Activated B cell treated with CpG ODN at 0.5 μM for 24 hours (primary cell): ENCODE measurements around the gene HDAC10. TPM values are rescaled to one million over a fixed set of nuclear protein-coding genes. Genes with fewer than 3 reads are reported as not detected.

Experiments
- ATAC-seq: fragments of 200-7000 bp; cut with Tn5 transposase; one replicate; pipeline ENCODE4 v1.10.0; 2021; ENCODE audit warnings: low read depth, mild to moderate bottlenecking, moderate library complexity
- CTCF ChIA-PET: fragments of 350-600 bp; sonication (Branson Sonifier 250); formaldehyde crosslinking; loops from one replicate; lab custom pipeline; 2021; ENCODE audit warnings: antibody characterized with exemption; lab: Charles Lee
- POLR2A ChIA-PET: fragments of 350-600 bp; sonication (Branson Sonifier 250); formaldehyde crosslinking; loops from one replicate; lab custom pipeline; 2021; ENCODE audit warnings: antibody characterized with exemption; lab: Charles Lee
- DNase-seq: peaks from one replicate; pipeline ENCODE4 v3.0.0; 2022
- H3K27ac Mint-ChIP-seq: one replicate; pipeline ENCODE4 v1.8.0; 2020; ENCODE audit warnings: mixed read lengths
- H3K27me3 Mint-ChIP-seq: one replicate; pipeline ENCODE4 v1.8.0; 2021; ENCODE audit warnings: mixed read lengths
- H3K36me3 Mint-ChIP-seq: one replicate; pipeline ENCODE4 v1.8.0; 2021; ENCODE audit warnings: low read depth, mixed read lengths
- H3K4me1 Mint-ChIP-seq: one replicate; pipeline ENCODE4 v1.8.0; 2021; ENCODE audit warnings: mixed read lengths
- H3K4me3 Mint-ChIP-seq: one replicate; pipeline ENCODE4 v1.8.0; 2020; ENCODE audit warnings: mild to moderate bottlenecking, mixed read lengths
- H3K9me3 Mint-ChIP-seq: one replicate; pipeline ENCODE4 v1.8.0; 2020; ENCODE audit warnings: mixed read lengths
- intact Hi-C: fragments of 100-400 bp; cut with micrococcal nuclease; formaldehyde crosslinking; loops from one replicate; pipeline ENCODE4 v1.15.1; 2024
- total RNA-seq: library from RNA; stranded (reverse); gene quantifications from 2 replicates; pipeline ENCODE4 v1.2.3, GENCODE V29; 2022
- TF ChIP-seq, protein P1 (sequence below): fragments of 200-600 bp; IDR thresholded peaks from one replicate; pipeline ENCODE4 v1.8.0; 2022; ENCODE audit warnings: antibody characterized with exemption, mild to moderate bottlenecking

HDAC10 gene
- total RNA-seq, 1 donor from 2014 or later: 68.2 TPM

- intact Hi-C loops: no loop called here
- ChIA-PET POLR2A (no interaction called here), CTCF (no interaction called here)
- ATAC-seq: no peak
- TF ChIP-seq, protein P1, sequence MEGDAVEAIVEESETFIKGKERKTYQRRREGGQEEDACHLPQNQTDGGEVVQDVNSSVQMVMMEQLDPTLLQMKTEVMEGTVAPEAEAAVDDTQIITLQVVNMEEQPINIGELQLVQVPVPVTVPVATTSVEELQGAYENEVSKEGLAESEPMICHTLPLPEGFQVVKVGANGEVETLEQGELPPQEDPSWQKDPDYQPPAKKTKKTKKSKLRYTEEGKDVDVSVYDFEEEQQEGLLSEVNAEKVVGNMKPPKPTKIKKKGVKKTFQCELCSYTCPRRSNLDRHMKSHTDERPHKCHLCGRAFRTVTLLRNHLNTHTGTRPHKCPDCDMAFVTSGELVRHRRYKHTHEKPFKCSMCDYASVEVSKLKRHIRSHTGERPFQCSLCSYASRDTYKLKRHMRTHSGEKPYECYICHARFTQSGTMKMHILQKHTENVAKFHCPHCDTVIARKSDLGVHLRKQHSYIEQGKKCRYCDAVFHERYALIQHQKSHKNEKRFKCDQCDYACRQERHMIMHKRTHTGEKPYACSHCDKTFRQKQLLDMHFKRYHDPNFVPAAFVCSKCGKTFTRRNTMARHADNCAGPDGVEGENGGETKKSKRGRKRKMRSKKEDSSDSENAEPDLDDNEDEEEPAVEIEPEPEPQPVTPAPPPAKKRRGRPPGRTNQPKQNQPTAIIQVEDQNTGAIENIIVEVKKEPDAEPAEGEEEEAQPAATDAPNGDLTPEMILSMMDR: no peak
- Mint-ChIP-seq H3K27ac (no peak overlapping the region), H3K36me3 (peaks cover 4% of the 10 kb centered on the region), H3K4me1 (no peaks in the 10 kb centered on the region), H3K4me3 (no peak overlapping the region), H3K9me3 (no peaks in the 10 kb centered on the region), H3K27me3 (no peaks in the 10 kb centered on the region)
- DNase-seq: no peak
Observed at GRCh38 chr22:50284479-50284878, 33.4 kb upstream of the HDAC10 start.

GRCh38 chr22:50283821-50284220 lies 32.8 kb upstream of the HDAC10 start:
- DNase-seq (no peak), ATAC-seq (no peak)
- no peak overlapping the region for H3K4me3 Mint-ChIP-seq
- CTCF ChIA-PET: no interaction called here
- no peak overlapping the region for H3K27ac Mint-ChIP-seq
- no peaks in the 10 kb centered on the region for H3K4me1 Mint-ChIP-seq
- intact Hi-C loops: no loop called here
- TF ChIP-seq, protein P1: no peak
- H3K9me3 Mint-ChIP-seq: no peaks in the 10 kb centered on the region
- peaks cover 4% of the 10 kb centered on the region for H3K36me3 Mint-ChIP-seq
- H3K27me3 Mint-ChIP-seq: no peaks in the 10 kb centered on the region
- POLR2A ChIA-PET: no interaction called here

GRCh38 chr22:50282361-50283155 lies 31.5 kb upstream of the HDAC10 start:
- no peak for DNase-seq
- ChIA-PET POLR2A (no interaction called here), CTCF (no interaction called here)
- H3K9me3 Mint-ChIP-seq: no peaks in the 10 kb centered on the region
- no peaks in the 10 kb centered on the region for H3K4me1 Mint-ChIP-seq
- H3K36me3 Mint-ChIP-seq: peaks cover 4% of the 10 kb centered on the region
- ATAC-seq: no peak
- intact Hi-C loops: no loop called here
- no peaks in the 10 kb centered on the region for H3K27me3 Mint-ChIP-seq
- H3K4me3 Mint-ChIP-seq: no peak overlapping the region
- TF ChIP-seq, protein P1: no peak
- no peak overlapping the region for H3K27ac Mint-ChIP-seq

- ATAC-seq (no peak), DNase-seq (no peak)
- no peaks in the 10 kb centered on the region for H3K4me1 Mint-ChIP-seq
- H3K27ac Mint-ChIP-seq: no peak overlapping the region
- ChIA-PET CTCF (no interaction called here), POLR2A (no interaction called here)
- intact Hi-C loops: no loop called here
- no peaks in the 10 kb centered on the region for H3K9me3 Mint-ChIP-seq
- H3K4me3 Mint-ChIP-seq: no peak overlapping the region
- no peaks in the 10 kb centered on the region for H3K27me3 Mint-ChIP-seq
- H3K36me3 Mint-ChIP-seq: peaks cover 4% of the 10 kb centered on the region
- TF ChIP-seq, protein P1: no peak
Observed at GRCh38 chr22:50281957-50282356, 30.9 kb upstream of the HDAC10 start.

GRCh38 chr22:50281384-50281760 lies 30.3 kb upstream of the HDAC10 start:
- POLR2A ChIA-PET: no interaction called here
- H3K27me3 Mint-ChIP-seq: no peaks in the 10 kb centered on the region
- peaks cover 4% of the 10 kb centered on the region for H3K36me3 Mint-ChIP-seq
- intact Hi-C loops: no loop called here
- ATAC-seq (no peak), DNase-seq (no peak)
- H3K27ac Mint-ChIP-seq: no peak overlapping the region
- no peaks in the 10 kb centered on the region for H3K4me1 Mint-ChIP-seq
- no peaks in the 10 kb centered on the region for H3K9me3 Mint-ChIP-seq
- CTCF ChIA-PET: no interaction called here
- no peak overlapping the region for H3K4me3 Mint-ChIP-seq
- TF ChIP-seq, protein P1: no peak
